ENCODE results near the gene SLC19A1. TPM values are rescaled to one million over a fixed set of nuclear protein-coding genes. Genes with fewer than 3 reads are reported as not detected.
"Not testable (repeated sequence)": the region's sequence is repeated elsewhere in the genome, so short reads cannot be mapped to it uniquely, and the experiment has no call there.

SLC19A1 gene
- total RNA-seq, 1 experiment from 2014 or later = 4.3 TPM

GRCh38 chr21:45506241-45506817, 35.9 kb downstream of the SLC19A1 start:
- H3K36me3 ChIP-seq (ENCODE audit: insufficient read depth, low read length) = no peaks in the 10 kb centered on the region
- H3K27ac ChIP-seq (ENCODE audit: low read length) = no peak overlapping the region
- H3K4me2 ChIP-seq (ENCODE audit: low read depth, low read length, poor library complexity, severe bottlenecking) = no peak overlapping the region
- no peaks in the 10 kb centered on the region for H3K9me3 ChIP-seq (ENCODE audit: low read length)
- no peaks in the 10 kb centered on the region for H3K79me2 ChIP-seq (ENCODE audit: low read length)
- no peaks in the 10 kb centered on the region for H4K20me1 ChIP-seq (ENCODE audit: insufficient read depth, low read depth, low read length)
- no peaks in the 10 kb centered on the region for H3K9me2 ChIP-seq (replicated peaks; ENCODE audit: insufficient read depth, low read length)
- no peak overlapping the region for H2AFZ ChIP-seq (ENCODE audit: low read length)
- no peak overlapping the region for H3K4me3 ChIP-seq (ENCODE audit: low read length)
- no peaks in the 10 kb centered on the region for H3K27me3 ChIP-seq (ENCODE audit: low read length)
- peaks cover 6% of the 10 kb centered on the region for H3K4me1 ChIP-seq (ENCODE audit: low read length)
- H3K9ac ChIP-seq (ENCODE audit: low read length) = no peak overlapping the region
- DNase-seq = no peak

GRCh38 chr21:45505416-45506021, 36.7 kb downstream of the SLC19A1 start:
- H3K9ac ChIP-seq (ENCODE audit: low read length) = no peak overlapping the region

GRCh38 chr21:45504516-45505415, 37.5 kb downstream of the SLC19A1 start:
- DNase-seq = no peak
- Histone ChIP-seq H3K4me2 (ENCODE audit: low read depth, low read length, poor library complexity, severe bottlenecking) (no peak overlapping the region), H3K36me3 (ENCODE audit: insufficient read depth, low read length) (no peaks in the 10 kb centered on the region), H2AFZ (ENCODE audit: low read length) (no peak overlapping the region), H4K20me1 (ENCODE audit: insufficient read depth, low read depth, low read length) (no peaks in the 10 kb centered on the region), H3K4me3 (ENCODE audit: low read length) (no peak overlapping the region), H3K9me2 (replicated peaks; ENCODE audit: insufficient read depth, low read length) (no peaks in the 10 kb centered on the region), H3K9me3 (ENCODE audit: low read length) (peaks cover 4% of the 10 kb centered on the region), H3K4me1 (ENCODE audit: low read length) (peaks cover 6% of the 10 kb centered on the region), H3K9ac (ENCODE audit: low read length) (no peak overlapping the region), H3K27me3 (ENCODE audit: low read length) (no peaks in the 10 kb centered on the region), H3K79me2 (ENCODE audit: low read length) (no peaks in the 10 kb centered on the region), H3K27ac (ENCODE audit: low read length) (no peak overlapping the region)

More at GRCh38 chr21:45505416-45506021, 36.7 kb downstream of the SLC19A1 start:
- Histone ChIP-seq H2AFZ (ENCODE audit: low read length) (no peak overlapping the region), H3K27ac (ENCODE audit: low read length) (no peak overlapping the region), H3K27me3 (ENCODE audit: low read length) (no peaks in the 10 kb centered on the region), H3K4me1 (ENCODE audit: low read length) (peaks cover 6% of the 10 kb centered on the region), H3K9me2 (replicated peaks; ENCODE audit: insufficient read depth, low read length) (no peaks in the 10 kb centered on the region), H3K4me3 (ENCODE audit: low read length) (no peak overlapping the region), H3K36me3 (ENCODE audit: insufficient read depth, low read length) (no peaks in the 10 kb centered on the region), H3K9me3 (ENCODE audit: low read length) (no peaks in the 10 kb centered on the region), H4K20me1 (ENCODE audit: insufficient read depth, low read depth, low read length) (no peaks in the 10 kb centered on the region), H3K79me2 (ENCODE audit: low read length) (no peaks in the 10 kb centered on the region), H3K4me2 (ENCODE audit: low read depth, low read length, poor library complexity, severe bottlenecking) (no peak overlapping the region)
- no peak for DNase-seq

GRCh38 chr21:45504021-45504515, 38.2 kb downstream of the SLC19A1 start:
- Histone ChIP-seq H2AFZ (ENCODE audit: low read length) (no peak overlapping the region), H3K4me3 (ENCODE audit: low read length) (no peak overlapping the region), H3K27me3 (ENCODE audit: low read length) (no peaks in the 10 kb centered on the region), H3K79me2 (ENCODE audit: low read length) (no peaks in the 10 kb centered on the region), H3K9ac (ENCODE audit: low read length) (no peak overlapping the region), H3K9me2 (replicated peaks; ENCODE audit: insufficient read depth, low read length) (no peaks in the 10 kb centered on the region), H4K20me1 (ENCODE audit: insufficient read depth, low read depth, low read length) (no peaks in the 10 kb centered on the region), H3K4me2 (ENCODE audit: low read depth, low read length, poor library complexity, severe bottlenecking) (no peak overlapping the region), H3K36me3 (ENCODE audit: insufficient read depth, low read length) (no peaks in the 10 kb centered on the region), H3K4me1 (ENCODE audit: low read length) (peaks cover 6% of the 10 kb centered on the region), H3K27ac (ENCODE audit: low read length) (no peak overlapping the region), H3K9me3 (ENCODE audit: low read length) (peaks cover 9% of the 10 kb centered on the region)
- no peak for DNase-seq

- not testable (repeated sequence) for H4K20me1 ChIP-seq (ENCODE audit: insufficient read depth, low read depth, low read length); H3K4me3 ChIP-seq (ENCODE audit: low read length); H3K36me3 ChIP-seq (ENCODE audit: insufficient read depth, low read length); H3K9ac ChIP-seq (ENCODE audit: low read length); H2AFZ ChIP-seq (ENCODE audit: low read length); H3K27me3 ChIP-seq (ENCODE audit: low read length); DNase-seq; H3K4me1 ChIP-seq (ENCODE audit: low read length); H3K4me2 ChIP-seq (ENCODE audit: low read depth, low read length, poor library complexity, severe bottlenecking); H3K27ac ChIP-seq (ENCODE audit: low read length); H3K9me2 ChIP-seq (replicated peaks; ENCODE audit: insufficient read depth, low read length); H3K79me2 ChIP-seq (ENCODE audit: low read length)
- H3K9me3 ChIP-seq (ENCODE audit: low read length) = peaks cover 11% of the 10 kb centered on the region
These were observed 39.0 kb downstream of the SLC19A1 start for GRCh38 chr21:45503226-45503625.

- no peak overlapping the region for H3K4me3 ChIP-seq (ENCODE audit: low read length)
These were observed 39.6 kb downstream of the SLC19A1 start for GRCh38 chr21:45502600-45502999.

GRCh38 chr21:45502006-45502345, 40.3 kb downstream of the SLC19A1 start:
- H3K4me3 ChIP-seq (ENCODE audit: low read length) = no peak overlapping the region

More at GRCh38 chr21:45502600-45502999, 39.6 kb downstream of the SLC19A1 start:
- no peak for DNase-seq
- H3K4me1 ChIP-seq (ENCODE audit: low read length) = peaks cover 6% of the 10 kb centered on the region
- H3K9me3 ChIP-seq (ENCODE audit: low read length) = peaks cover 11% of the 10 kb centered on the region
- no peaks in the 10 kb centered on the region for H3K79me2 ChIP-seq (ENCODE audit: low read length)
- no peak overlapping the region for H3K4me2 ChIP-seq (ENCODE audit: low read depth, low read length, poor library complexity, severe bottlenecking)
- no peaks in the 10 kb centered on the region for H3K9me2 ChIP-seq (replicated peaks; ENCODE audit: insufficient read depth, low read length)
- H3K36me3 ChIP-seq (ENCODE audit: insufficient read depth, low read length) = no peaks in the 10 kb centered on the region
- no peak overlapping the region for H2AFZ ChIP-seq (ENCODE audit: low read length)
- H4K20me1 ChIP-seq (ENCODE audit: insufficient read depth, low read depth, low read length) = no peaks in the 10 kb centered on the region
- no peak overlapping the region for H3K27ac ChIP-seq (ENCODE audit: low read length)
- no peaks in the 10 kb centered on the region for H3K27me3 ChIP-seq (ENCODE audit: low read length)
- H3K9ac ChIP-seq (ENCODE audit: low read length) = no peak overlapping the region

More at GRCh38 chr21:45502006-45502345, 40.3 kb downstream of the SLC19A1 start:
- H3K9me3 ChIP-seq (ENCODE audit: low read length) = peaks cover 11% of the 10 kb centered on the region
- no peaks in the 10 kb centered on the region for H3K36me3 ChIP-seq (ENCODE audit: insufficient read depth, low read length)
- no peak overlapping the region for H2AFZ ChIP-seq (ENCODE audit: low read length)
- no peak for DNase-seq
- peaks cover 6% of the 10 kb centered on the region for H3K4me1 ChIP-seq (ENCODE audit: low read length)
- no peaks in the 10 kb centered on the region for H4K20me1 ChIP-seq (ENCODE audit: insufficient read depth, low read depth, low read length)
- H3K27ac ChIP-seq (ENCODE audit: low read length) = no peak overlapping the region
- no peaks in the 10 kb centered on the region for H3K9me2 ChIP-seq (replicated peaks; ENCODE audit: insufficient read depth, low read length)
- H3K9ac ChIP-seq (ENCODE audit: low read length) = no peak overlapping the region
- H3K79me2 ChIP-seq (ENCODE audit: low read length) = no peaks in the 10 kb centered on the region
- no peaks in the 10 kb centered on the region for H3K27me3 ChIP-seq (ENCODE audit: low read length)
- no peak overlapping the region for H3K4me2 ChIP-seq (ENCODE audit: low read depth, low read length, poor library complexity, severe bottlenecking)

All from Karpas-422 (cell line).